ENCODE results near the gene SPATA13.

DNA sequence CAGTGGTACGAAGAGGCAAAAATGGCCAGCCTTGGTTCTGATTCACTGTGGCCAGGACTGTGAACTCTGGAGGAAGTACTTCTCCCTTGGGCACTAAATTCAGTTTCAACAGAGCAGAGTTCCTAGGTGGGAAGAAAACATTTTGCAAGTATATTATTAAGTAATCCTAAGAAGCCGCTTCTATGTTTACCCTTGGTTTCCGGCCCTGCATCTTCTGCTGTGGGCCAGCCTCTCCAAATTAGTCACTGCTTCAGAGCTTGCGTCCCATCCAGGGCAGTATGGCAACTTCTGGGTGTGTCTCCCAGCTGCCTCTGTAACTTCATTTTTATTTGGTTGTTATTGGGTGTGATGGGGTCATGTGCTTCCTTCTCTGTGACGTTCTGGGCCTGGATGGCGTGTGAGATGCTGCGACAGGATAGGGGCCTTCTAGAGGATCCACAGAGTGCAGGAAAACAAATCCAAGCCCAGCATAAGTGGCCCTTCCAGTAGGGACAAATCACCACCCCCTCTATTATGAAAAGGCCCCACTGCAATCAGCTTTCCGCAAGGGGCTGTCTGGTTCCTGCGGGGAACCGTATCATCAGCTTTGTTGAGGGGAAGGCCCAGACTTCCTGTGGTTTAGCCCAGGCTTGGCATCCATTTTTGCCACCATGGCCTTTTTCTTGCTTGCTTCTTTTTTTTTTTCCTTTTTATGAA, 93.8 kb downstream of the SPATA13 start:
- no peak for TF ChIP-seq POLR2AphosphoS5 (IDR thresholded peaks at IDR 0.05; ENCODE audit: low read depth, low read length)
- TF ChIP-seq TAF1 (IDR thresholded peaks at IDR 0.05; ENCODE audit: borderline replicate concordance, insufficient read depth, low read length), result no peak
- no peak for TF ChIP-seq REST (IDR thresholded peaks at IDR 0.05; ENCODE audit: insufficient read depth in 1 of 2, low read depth in 2 of 2, low read length in 2 of 2)
- TF ChIP-seq FOXP2 (optimal IDR thresholded peaks at IDR 0.05; ENCODE audit: borderline replicate concordance, extremely low read depth, extremely low read length, insufficient read depth), result no peak
- no peak for TF ChIP-seq SIN3A (IDR thresholded peaks at IDR 0.05; ENCODE audit: borderline replicate concordance, insufficient read depth, low read length)

Measured in PFSK-1 (cell line).